Embryonic facial prominence (tissue), 1 donor: ENCODE data around the gene TBC1D14.
"Not testable (repeated sequence)": the region's sequence is repeated elsewhere in the genome, so short reads cannot be mapped to it uniquely, and the experiment has no call there.

Experiments
- DNase-seq: peaks from one replicate; pipeline ENCODE4 v3.0.0-alpha.2; 2016; ENCODE audit errors: extremely low spot score

The TBC1D14 gene

DNA sequence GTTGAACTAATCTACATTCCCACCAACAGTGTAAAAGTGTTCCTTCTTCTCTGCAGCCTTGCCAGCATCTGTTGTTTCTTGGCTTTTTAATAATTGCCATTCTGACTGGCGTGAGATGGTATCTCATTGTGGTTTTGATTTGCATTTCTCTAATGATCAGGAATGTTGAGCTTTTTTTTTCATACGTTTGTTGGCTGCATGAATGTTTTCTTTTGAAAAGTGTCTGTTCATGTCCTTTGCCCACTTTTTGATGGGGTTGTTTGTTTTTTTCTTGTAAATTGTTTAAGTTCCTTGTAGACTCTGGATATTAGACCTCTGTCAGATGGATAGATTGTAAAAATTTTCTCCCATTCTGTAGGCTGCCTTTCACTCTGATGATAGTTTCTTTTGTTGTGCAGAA, 170.3 kb downstream of the TBC1D14 start:
- DNase-seq: not testable (repeated sequence)
